ENCODE measurements around the gene MANSC1. TPM values are rescaled to one million over a fixed set of nuclear protein-coding genes. Genes with fewer than 3 reads are reported as not detected.

The MANSC1 gene
- total and polyA plus RNA-seq, 9 of the 15 experiments (the other 6 are each of a cell fraction or from before 2014, with no cell fraction given): 0.76 to 8.6 (median 3.1) TPM

DNA sequence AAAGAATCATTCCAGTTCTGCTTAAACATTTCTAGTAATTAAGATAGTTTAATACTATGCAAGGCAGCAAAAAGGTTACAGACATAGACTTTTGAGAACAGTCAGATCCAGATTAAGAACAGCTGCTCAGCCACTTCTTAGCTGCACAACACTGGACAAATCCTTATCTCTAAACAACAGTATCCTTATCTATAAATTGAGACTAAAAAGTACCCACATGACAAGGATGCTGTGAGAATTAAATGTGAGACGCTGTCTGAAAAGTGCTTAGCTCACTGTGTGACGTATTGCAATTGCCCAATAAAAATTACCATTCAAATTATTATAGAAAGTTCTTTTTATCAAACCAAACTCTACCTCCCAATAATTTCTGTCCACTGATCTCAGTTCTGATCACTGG, 42.4 kb upstream of the MANSC1 start (continued):
- TF ChIP-seq, protein P1, sequence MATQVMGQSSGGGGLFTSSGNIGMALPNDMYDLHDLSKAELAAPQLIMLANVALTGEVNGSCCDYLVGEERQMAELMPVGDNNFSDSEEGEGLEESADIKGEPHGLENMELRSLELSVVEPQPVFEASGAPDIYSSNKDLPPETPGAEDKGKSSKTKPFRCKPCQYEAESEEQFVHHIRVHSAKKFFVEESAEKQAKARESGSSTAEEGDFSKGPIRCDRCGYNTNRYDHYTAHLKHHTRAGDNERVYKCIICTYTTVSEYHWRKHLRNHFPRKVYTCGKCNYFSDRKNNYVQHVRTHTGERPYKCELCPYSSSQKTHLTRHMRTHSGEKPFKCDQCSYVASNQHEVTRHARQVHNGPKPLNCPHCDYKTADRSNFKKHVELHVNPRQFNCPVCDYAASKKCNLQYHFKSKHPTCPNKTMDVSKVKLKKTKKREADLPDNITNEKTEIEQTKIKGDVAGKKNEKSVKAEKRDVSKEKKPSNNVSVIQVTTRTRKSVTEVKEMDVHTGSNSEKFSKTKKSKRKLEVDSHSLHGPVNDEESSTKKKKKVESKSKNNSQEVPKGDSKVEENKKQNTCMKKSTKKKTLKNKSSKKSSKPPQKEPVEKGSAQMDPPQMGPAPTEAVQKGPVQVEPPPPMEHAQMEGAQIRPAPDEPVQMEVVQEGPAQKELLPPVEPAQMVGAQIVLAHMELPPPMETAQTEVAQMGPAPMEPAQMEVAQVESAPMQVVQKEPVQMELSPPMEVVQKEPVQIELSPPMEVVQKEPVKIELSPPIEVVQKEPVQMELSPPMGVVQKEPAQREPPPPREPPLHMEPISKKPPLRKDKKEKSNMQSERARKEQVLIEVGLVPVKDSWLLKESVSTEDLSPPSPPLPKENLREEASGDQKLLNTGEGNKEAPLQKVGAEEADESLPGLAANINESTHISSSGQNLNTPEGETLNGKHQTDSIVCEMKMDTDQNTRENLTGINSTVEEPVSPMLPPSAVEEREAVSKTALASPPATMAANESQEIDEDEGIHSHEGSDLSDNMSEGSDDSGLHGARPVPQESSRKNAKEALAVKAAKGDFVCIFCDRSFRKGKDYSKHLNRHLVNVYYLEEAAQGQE (IDR thresholded peaks at IDR 0.05; ENCODE audit: borderline replicate concordance): 0 out of 2 replicates have a peak, but pooled peaks have one; percentile 11
- TF ChIP-seq, protein P1 (CRISPR knock-in tag; IDR thresholded peaks at IDR 0.05; ENCODE audit: low read depth): no peak
- TF ChIP-seq ZNF175 (CRISPR knock-in tag; IDR thresholded peaks at IDR 0.05; ENCODE audit: low read depth): no peak
- TF ChIP-seq POLR3A (IDR thresholded peaks at IDR 0.05; ENCODE audit: borderline replicate concordance, extremely low read depth, insufficient read depth, insufficient read length): no peak
- TF ChIP-seq ZNF586 (CRISPR knock-in tag; conservative IDR thresholded peaks at IDR 0.05): no peak
- TF ChIP-seq, protein P2, sequence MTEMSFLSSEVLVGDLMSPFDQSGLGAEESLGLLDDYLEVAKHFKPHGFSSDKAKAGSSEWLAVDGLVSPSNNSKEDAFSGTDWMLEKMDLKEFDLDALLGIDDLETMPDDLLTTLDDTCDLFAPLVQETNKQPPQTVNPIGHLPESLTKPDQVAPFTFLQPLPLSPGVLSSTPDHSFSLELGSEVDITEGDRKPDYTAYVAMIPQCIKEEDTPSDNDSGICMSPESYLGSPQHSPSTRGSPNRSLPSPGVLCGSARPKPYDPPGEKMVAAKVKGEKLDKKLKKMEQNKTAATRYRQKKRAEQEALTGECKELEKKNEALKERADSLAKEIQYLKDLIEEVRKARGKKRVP (CRISPR knock-in tag; IDR thresholded peaks at IDR 0.05): no peak
- TF ChIP-seq SMARCE1 (IDR thresholded peaks at IDR 0.05): peak; percentile 67; the same call in 1 of the 2 replicates
- no peak for TF ChIP-seq LCOR (CRISPR knock-in tag; IDR thresholded peaks at IDR 0.05)
- TF ChIP-seq, protein P3, sequence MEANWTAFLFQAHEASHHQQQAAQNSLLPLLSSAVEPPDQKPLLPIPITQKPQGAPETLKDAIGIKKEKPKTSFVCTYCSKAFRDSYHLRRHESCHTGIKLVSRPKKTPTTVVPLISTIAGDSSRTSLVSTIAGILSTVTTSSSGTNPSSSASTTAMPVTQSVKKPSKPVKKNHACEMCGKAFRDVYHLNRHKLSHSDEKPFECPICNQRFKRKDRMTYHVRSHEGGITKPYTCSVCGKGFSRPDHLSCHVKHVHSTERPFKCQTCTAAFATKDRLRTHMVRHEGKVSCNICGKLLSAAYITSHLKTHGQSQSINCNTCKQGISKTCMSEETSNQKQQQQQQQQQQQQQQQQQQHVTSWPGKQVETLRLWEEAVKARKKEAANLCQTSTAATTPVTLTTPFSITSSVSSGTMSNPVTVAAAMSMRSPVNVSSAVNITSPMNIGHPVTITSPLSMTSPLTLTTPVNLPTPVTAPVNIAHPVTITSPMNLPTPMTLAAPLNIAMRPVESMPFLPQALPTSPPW (CRISPR knock-in tag; IDR thresholded peaks at IDR 0.05): no peak
- no peak for TF ChIP-seq RBM39 (optimal IDR thresholded peaks at IDR 0.05; ENCODE audit: low read depth, low read length)
- no peak for TF ChIP-seq ZNF561 (CRISPR knock-in tag; conservative IDR thresholded peaks at IDR 0.05)
- TF ChIP-seq, protein P4, sequence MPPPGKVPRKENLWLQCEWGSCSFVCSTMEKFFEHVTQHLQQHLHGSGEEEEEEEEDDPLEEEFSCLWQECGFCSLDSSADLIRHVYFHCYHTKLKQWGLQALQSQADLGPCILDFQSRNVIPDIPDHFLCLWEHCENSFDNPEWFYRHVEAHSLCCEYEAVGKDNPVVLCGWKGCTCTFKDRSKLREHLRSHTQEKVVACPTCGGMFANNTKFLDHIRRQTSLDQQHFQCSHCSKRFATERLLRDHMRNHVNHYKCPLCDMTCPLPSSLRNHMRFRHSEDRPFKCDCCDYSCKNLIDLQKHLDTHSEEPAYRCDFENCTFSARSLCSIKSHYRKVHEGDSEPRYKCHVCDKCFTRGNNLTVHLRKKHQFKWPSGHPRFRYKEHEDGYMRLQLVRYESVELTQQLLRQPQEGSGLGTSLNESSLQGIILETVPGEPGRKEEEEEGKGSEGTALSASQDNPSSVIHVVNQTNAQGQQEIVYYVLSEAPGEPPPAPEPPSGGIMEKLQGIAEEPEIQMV (tag; conservative IDR thresholded peaks at IDR 0.05; ENCODE audit: low read depth): no peak
- no peak for TF ChIP-seq TCFL5 (CRISPR knock-in tag; conservative IDR thresholded peaks at IDR 0.05)
- no peak for TF ChIP-seq XRCC4 (IDR thresholded peaks at IDR 0.05; ENCODE audit: extremely low read depth, insufficient read depth, insufficient read length)
- no peak for TF ChIP-seq SP1 (CRISPR knock-in tag; IDR thresholded peaks at IDR 0.05)
- TF ChIP-seq THRAP3 (IDR thresholded peaks at IDR 0.05; ENCODE audit: borderline replicate concordance): no peak
- TF ChIP-seq MAFG (tag; conservative IDR thresholded peaks at IDR 0.05): peak; percentile 62

Measured in K562 (cell line).